Activated naive CD8-positive, alpha-beta T cell treated with anti-CD3 and anti-CD28 coated beads, Interleukin-2, amount 50 U/mL, for 24 hours (primary cell): ENCODE measurements around the gene TMEM169.

Experiments
- ATAC-seq: fragments of 150-1000 bp; cut with Tn5 transposase; one replicate; pipeline ENCODE4 v1.10.0; 2021
- DNase-seq: peaks from one replicate; pipeline ENCODE4 v3.0.0; 2021
- H3K27ac Mint-ChIP-seq: one replicate; pipeline ENCODE4 v1.8.0; 2021; ENCODE audit warnings: mild to moderate bottlenecking, mixed read lengths
- H3K27me3 Mint-ChIP-seq: one replicate; pipeline ENCODE4 v1.8.0; 2021; ENCODE audit warnings: mixed read lengths
- H3K36me3 Mint-ChIP-seq: one replicate; pipeline ENCODE4 v1.8.0; 2021; ENCODE audit warnings: low read depth, mixed read lengths
- H3K4me1 Mint-ChIP-seq: one replicate; pipeline ENCODE4 v1.8.0; 2021; ENCODE audit warnings: mixed read lengths
- H3K4me3 Mint-ChIP-seq: one replicate; pipeline ENCODE4 v1.8.0; 2021; ENCODE audit warnings: mild to moderate bottlenecking, moderate library complexity, mixed read lengths
- H3K9me3 Mint-ChIP-seq: one replicate; pipeline ENCODE4 v1.8.0; 2021; ENCODE audit warnings: mixed read lengths

Gene TMEM169

DNA sequence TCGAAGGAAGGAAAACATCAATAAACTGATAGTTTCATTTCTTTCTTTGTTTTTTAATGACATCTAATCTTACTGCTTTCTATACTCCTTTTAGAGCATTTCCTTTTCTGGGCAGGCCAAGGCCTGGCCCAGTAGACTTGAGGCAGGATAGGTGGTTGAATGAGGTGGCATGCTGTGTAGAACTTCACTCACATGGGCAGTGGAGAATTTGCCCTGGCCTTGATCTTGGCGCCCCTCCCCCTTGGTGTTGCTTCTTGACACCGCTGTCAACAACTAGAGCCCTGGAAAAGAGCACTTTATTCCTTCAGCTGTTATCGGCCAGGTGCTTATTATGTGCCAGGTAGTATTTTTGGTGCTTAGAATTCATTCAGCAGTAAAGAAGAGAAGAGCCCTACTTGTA lies 64.9 kb downstream of the TMEM169 start:
- ATAC-seq (no peak), DNase-seq (no peak)
- Mint-ChIP-seq H3K4me1 (peaks cover 27% of the 10 kb centered on the region), H3K4me3 (no peak overlapping the region), H3K27me3 (no peaks in the 10 kb centered on the region), H3K9me3 (no peaks in the 10 kb centered on the region), H3K27ac (no peak overlapping the region), H3K36me3 (peaks cover 59% of the 10 kb centered on the region)

DNA sequence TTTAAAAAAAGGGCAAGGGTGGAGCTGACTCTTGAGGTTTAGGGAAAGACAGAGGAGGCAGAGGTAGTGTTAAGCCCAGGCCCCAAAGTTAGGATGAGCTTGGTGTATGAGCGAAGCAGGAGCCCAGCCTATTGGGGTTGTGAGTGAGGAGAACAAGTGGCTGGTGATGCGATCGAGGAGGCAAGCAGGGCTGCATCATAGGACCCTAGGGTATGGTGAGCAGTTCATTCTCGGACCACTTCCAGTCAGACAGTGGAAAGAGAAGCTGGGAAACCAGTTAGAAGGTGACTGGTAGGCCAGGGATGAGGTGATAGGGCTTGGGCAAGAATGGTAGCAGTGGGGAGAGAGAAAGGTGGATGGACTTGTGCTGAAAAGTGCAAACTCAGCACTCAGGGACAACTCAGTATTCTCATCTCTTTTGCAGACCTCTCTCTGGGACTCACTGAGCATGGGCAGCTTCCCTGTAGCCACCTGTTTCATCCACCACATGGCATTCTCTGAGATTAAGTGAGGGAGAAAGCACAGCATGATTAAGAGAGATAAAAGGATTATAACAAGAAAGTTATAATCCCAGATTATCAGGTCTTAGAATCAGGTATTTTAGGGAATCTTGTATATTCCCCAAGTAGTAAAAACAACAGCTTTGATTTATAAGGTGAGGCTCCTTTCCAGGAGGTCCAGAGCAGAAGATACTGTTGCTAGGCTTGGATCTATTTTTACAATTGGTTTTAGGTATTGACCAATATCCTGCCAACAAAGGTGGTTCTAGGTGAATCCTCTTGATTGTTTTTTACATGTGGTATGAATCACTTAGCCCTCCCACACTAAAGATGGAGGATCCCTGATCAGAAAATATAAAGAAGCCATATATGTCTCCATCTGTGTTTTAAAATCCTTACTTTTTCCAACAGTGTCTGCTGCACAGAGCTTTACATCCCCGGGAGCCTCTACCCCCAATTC lies 65.7 kb downstream of the TMEM169 start:
- no peak overlapping the region for H3K4me3 Mint-ChIP-seq
- H3K4me1 Mint-ChIP-seq: peaks cover 23% of the 10 kb centered on the region
- peaks cover 64% of the 10 kb centered on the region for H3K36me3 Mint-ChIP-seq
- peak overlapping the region; percentile 40 for H3K27ac Mint-ChIP-seq
- no peaks in the 10 kb centered on the region for H3K9me3 Mint-ChIP-seq
- ATAC-seq (no peak), DNase-seq (no peak)
- H3K27me3 Mint-ChIP-seq: no peaks in the 10 kb centered on the region

DNA sequence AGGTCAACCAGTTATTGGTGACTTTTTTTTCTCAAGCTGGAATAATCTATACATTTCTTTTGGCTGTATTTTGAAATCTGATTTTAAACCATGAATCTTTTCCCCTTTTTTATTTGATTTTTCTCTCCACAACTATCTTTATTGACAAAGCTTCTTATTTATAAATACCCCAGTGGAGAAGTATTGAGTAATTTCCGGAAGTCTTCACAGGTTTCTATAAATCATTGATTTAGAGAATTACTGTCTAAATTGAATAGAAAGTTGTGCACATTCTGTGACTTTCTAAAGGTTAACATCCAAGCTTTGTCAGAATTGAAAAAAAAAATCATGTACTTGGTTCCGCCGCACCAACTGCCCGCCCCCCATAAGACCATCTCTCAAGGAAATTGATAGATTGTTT lies 67.3 kb downstream of the TMEM169 start:
- Mint-ChIP-seq H3K36me3 (peaks cover 68% of the 10 kb centered on the region), H3K27ac (no peak overlapping the region), H3K4me3 (no peak overlapping the region), H3K27me3 (no peaks in the 10 kb centered on the region), H3K9me3 (no peaks in the 10 kb centered on the region), H3K4me1 (peaks cover 17% of the 10 kb centered on the region)
- ATAC-seq (no peak), DNase-seq (no peak)

DNA sequence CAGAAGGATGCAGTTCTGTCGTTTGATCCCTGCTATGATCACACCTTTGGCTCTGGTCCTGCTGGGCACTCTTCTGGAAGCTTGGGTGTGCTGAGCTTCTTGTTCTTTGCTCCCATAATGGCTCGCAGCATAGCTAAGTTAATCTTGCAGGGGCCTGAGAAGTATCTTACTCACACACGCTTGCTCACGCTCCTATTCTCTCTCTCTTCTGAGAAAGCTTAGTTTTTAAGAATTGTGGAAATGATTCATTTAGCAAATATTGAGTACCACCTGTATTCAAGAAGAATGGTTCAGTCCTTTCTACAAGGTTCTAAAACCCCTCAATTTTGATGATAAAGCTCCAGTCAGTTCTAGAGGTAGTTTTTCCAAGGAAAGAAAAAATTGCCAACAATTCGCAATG lies 68.0 kb downstream of the TMEM169 start:
- Mint-ChIP-seq H3K4me3 (no peak overlapping the region), H3K4me1 (peaks cover 17% of the 10 kb centered on the region), H3K27me3 (no peaks in the 10 kb centered on the region), H3K27ac (peak overlapping the region; percentile 16), H3K36me3 (peaks cover 73% of the 10 kb centered on the region), H3K9me3 (no peaks in the 10 kb centered on the region)
- no peak for DNase-seq
- no peak for ATAC-seq

DNA sequence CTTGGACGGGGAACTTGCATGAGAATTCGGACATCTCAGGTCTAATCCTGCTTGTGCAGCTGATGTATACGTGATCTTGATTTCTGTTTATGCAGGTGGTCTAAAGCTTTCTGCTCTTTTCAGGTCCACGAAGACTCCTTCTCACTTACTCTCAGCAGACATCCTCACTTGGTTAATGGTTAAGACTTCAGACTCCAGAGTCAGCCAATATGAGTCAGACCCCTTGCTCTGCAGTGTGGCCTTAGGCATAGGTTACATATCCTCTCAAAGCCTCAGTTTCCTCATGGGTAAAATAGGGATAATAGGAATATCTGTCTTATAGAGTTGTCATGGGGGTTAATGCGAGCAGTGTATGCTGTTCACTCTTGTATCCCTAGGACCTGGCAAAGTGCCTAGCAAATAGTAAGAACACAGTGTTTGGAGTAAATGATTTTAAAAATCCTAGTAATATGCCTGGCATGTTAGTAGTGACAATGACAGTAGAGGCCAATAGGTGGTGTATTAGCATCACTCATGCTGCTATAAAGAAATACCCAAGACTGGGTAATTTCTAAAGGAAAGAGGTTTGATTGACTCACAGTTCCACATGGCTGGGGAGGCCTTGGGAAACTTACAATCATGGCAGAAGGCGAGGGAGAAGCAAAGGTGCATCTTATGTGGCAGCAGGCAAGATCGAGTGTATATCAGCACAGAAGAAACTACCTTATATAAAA lies 69.8 kb downstream of the TMEM169 start:
- DNase-seq (no peak), ATAC-seq (peak; percentile 57)
- Mint-ChIP-seq H3K27me3 (no peaks in the 10 kb centered on the region), H3K9me3 (no peaks in the 10 kb centered on the region), H3K4me1 (peaks cover 19% of the 10 kb centered on the region), H3K27ac (no peak overlapping the region), H3K4me3 (no peak overlapping the region), H3K36me3 (peaks cover 86% of the 10 kb centered on the region)
